HepG2 (cell line): ENCODE data around the gene TMEM106B. TPM values are rescaled to one million over a fixed set of nuclear protein-coding genes. Genes with fewer than 3 reads are reported as not detected.
A peak's percentile ranks its signal among the peaks of the same experiment; 100 is the strongest.

Source experiments
- AKNA ChIP-seq: sonication (generic); formaldehyde crosslinking; IDR thresholded peaks from 2 replicates; pipeline ENCODE4 v1.4.0; 2020; ENCODE audit warnings: missing genetic modification reagents, borderline replicate concordance
- BORCS8-MEF2B ChIP-seq: sonication (generic); formaldehyde crosslinking; IDR thresholded peaks from 2 replicates; pipeline ENCODE4 v1.8.0; 2022; ENCODE audit warnings: mild to moderate bottlenecking, missing genetic modification reagents
- FOXA1 ChIP-seq, 2 experiments: fragments of 450-650 bp in 1 of 2; sonication (generic) in 1 of 2; formaldehyde crosslinking in 1 of 2; IDR thresholded peaks; 2 replicates each; pipeline versions ENCODE4 v1.4.0 to v1.6.1; 2016 to 2020; ENCODE audit warnings: missing genetic modification reagents in 1 of 2
- NCOA1 ChIP-seq: sonication (generic); formaldehyde crosslinking; IDR thresholded peaks from 2 replicates; pipeline ENCODE4 v1.9.0; 2021; ENCODE audit warnings: missing genetic modification reagents
- NR2F2 ChIP-seq: IDR thresholded peaks from 2 replicates; pipeline ENCODE4 v1.6.1; 2012; ENCODE audit warnings: low read depth, inconsistent platforms, borderline replicate concordance
- RARA ChIP-seq: IDR thresholded peaks from 2 replicates; pipeline ENCODE4 v1.6.1; 2016; ENCODE audit warnings: missing genetic modification reagents, missing compliant biosample characterization
- REL ChIP-seq: sonication (generic); formaldehyde crosslinking; conservative IDR thresholded peaks from 2 replicates; pipeline ENCODE4 v1.8.0; 2022; ENCODE audit warnings: mild to moderate bottlenecking, missing genetic modification reagents, moderate library complexity
- RFX1 ChIP-seq: fragments of 450-650 bp; IDR thresholded peaks from 2 replicates; pipeline ENCODE4 v1.6.1; 2017
- TFAP4 ChIP-seq: sonication (generic); IDR thresholded peaks from 2 replicates; pipeline ENCODE4 v1.6.1; 2016; ENCODE audit warnings: low read depth, borderline replicate concordance
- TIGD3 ChIP-seq: sonication (generic); formaldehyde crosslinking; IDR thresholded peaks from 2 replicates; pipeline ENCODE4 v1.5.1; 2020; ENCODE audit warnings: mild to moderate bottlenecking, missing genetic modification reagents, borderline replicate concordance
- TRIM22 ChIP-seq: fragments of 450-650 bp; IDR thresholded peaks from 2 replicates; pipeline ENCODE4 v1.6.1; 2017
- ZBTB7B ChIP-seq: sonication (generic); formaldehyde crosslinking; IDR thresholded peaks from 2 replicates; pipeline ENCODE4 v1.4.0; 2020; ENCODE audit warnings: missing genetic modification reagents
- ZC3H13 ChIP-seq: sonication (generic); formaldehyde crosslinking; IDR thresholded peaks from 2 replicates; pipeline ENCODE4 v1.8.1; 2023; ENCODE audit warnings: mild to moderate bottlenecking, missing genetic modification reagents, moderate library complexity
- ZMAT5 ChIP-seq: sonication (generic); formaldehyde crosslinking; IDR thresholded peaks from 2 replicates; pipeline ENCODE4 v1.5.0; 2020; ENCODE audit warnings: mild to moderate bottlenecking, low read depth, missing genetic modification reagents, borderline replicate concordance
- ZNF121 ChIP-seq: sonication (generic); formaldehyde crosslinking; IDR thresholded peaks from 2 replicates; pipeline ENCODE4 v1.5.0; 2020; ENCODE audit warnings: mild to moderate bottlenecking, missing genetic modification reagents
- ZNF607 ChIP-seq: sonication (generic); formaldehyde crosslinking; IDR thresholded peaks from 2 replicates; pipeline ENCODE4 v1.5.1; 2020; ENCODE audit warnings: missing genetic modification reagents, mild to moderate bottlenecking, borderline replicate concordance
- ZNF660 ChIP-seq: sonication (generic); formaldehyde crosslinking; IDR thresholded peaks from 2 replicates; pipeline ENCODE4 v1.5.1; 2020; ENCODE audit warnings: mild to moderate bottlenecking, low read depth, missing genetic modification reagents, borderline replicate concordance
- ZNF710 ChIP-seq: sonication (generic); formaldehyde crosslinking; IDR thresholded peaks from 2 replicates; pipeline ENCODE4 v1.5.0; 2020; ENCODE audit warnings: mild to moderate bottlenecking, missing genetic modification reagents, borderline replicate concordance
- polyA plus RNA-seq, 8 experiments: library from polyadenylated mRNA; depleted of rRNA in 3 of 8; stranded (reverse) in 7 of 8; unstranded in 1 of 8; fragments of >200 nt; fragmentation: Illumina TruSeq in 4 of 8; extraction: Trizol in 4 of 8; gene quantifications; 2 replicates each; pipeline versions ENCODE4 v1.2.1 to v1.2.3, GENCODE V29; 2011 to 2016; ENCODE audit warnings: low read depth in 4 of 8, missing spikeins in 1 of 8, mixed read lengths in 1 of 8; ENCODE audit not compliant: insufficient read depth in 1 of 8
- total RNA-seq, 5 experiments: library from RNA; depleted of rRNA; stranded (reverse); fragments of >200 nt; fragmentation: Illumina TruSeq; extraction: Trizol; gene quantifications; 2 replicates each; pipeline ENCODE4 v1.2.3, GENCODE V29; 2016; ENCODE audit warnings: low read depth in 1 of 5

Gene TMEM106B
- total and polyA plus RNA-seq, 2 of the 13 experiments (the other 11 are each of a cell fraction or from before 2014, with no cell fraction given) = 16.8 to 25.1 TPM

- TF ChIP-seq ZMAT5 (CRISPR knock-in tag) = no peak
- TF ChIP-seq REL (CRISPR knock-in tag) = peak; percentile 97
- peak; percentile 65 for TF ChIP-seq RARA
- TF ChIP-seq ZC3H13 (CRISPR knock-in tag) = peak; percentile 97
- TF ChIP-seq FOXA1 (IDR thresholded peaks at IDR 0.05) = no peak
- peak; percentile 52 for TF ChIP-seq FOXA1 (CRISPR knock-in tag; IDR thresholded peaks at IDR 0.05)
- TF ChIP-seq ZNF121 (CRISPR knock-in tag) = peak; percentile 72
- TF ChIP-seq RFX1 = no peak
- peak; percentile 99 for TF ChIP-seq ZNF607 (CRISPR knock-in tag)
- TF ChIP-seq ZNF710 (CRISPR knock-in tag) = peak; percentile 68; the same call in 1 of the 2 replicates
- peak; percentile 33; the same call in 1 of the 2 replicates for TF ChIP-seq TFAP4
- no peak; the same call in 1 of the 2 replicates for TF ChIP-seq AKNA (CRISPR knock-in tag)
- TF ChIP-seq ZNF660 (CRISPR knock-in tag) = no peak
- TF ChIP-seq BORCS8-MEF2B (CRISPR knock-in tag) = peak; percentile 99
- peak; percentile 86; the same call in 1 of the 2 replicates for TF ChIP-seq ZBTB7B (CRISPR knock-in tag)
- TF ChIP-seq NR2F2 = no peak; the same call in 1 of the 2 replicates
- no peak for TF ChIP-seq TRIM22
- peak; percentile 96; the same call in 1 of the 2 replicates for TF ChIP-seq TIGD3 (CRISPR knock-in tag)
- TF ChIP-seq NCOA1 (CRISPR knock-in tag) = peak; percentile 99
Measured at GRCh38 chr7:12211054-12211710, at the start of gene TMEM106B (continued).
